ENCODE data around the gene GAL. TPM values are rescaled to one million over a fixed set of nuclear protein-coding genes. Genes with fewer than 3 reads are reported as not detected.
"Not testable (repeated sequence)": the region's sequence is repeated elsewhere in the genome, so short reads cannot be mapped to it uniquely, and the experiment has no call there.

Gene GAL
- total and polyA plus RNA-seq, 2 of the 13 experiments (the other 11 are each of a cell fraction or from before 2014, with no cell fraction given): not detected

GRCh38 chr11:68684385-68685356 lies at the start of gene GAL (continued):
- no peak for TF ChIP-seq FOSL2 (CRISPR knock-in tag; IDR thresholded peaks at IDR 0.05)
- TF ChIP-seq, protein P1, sequence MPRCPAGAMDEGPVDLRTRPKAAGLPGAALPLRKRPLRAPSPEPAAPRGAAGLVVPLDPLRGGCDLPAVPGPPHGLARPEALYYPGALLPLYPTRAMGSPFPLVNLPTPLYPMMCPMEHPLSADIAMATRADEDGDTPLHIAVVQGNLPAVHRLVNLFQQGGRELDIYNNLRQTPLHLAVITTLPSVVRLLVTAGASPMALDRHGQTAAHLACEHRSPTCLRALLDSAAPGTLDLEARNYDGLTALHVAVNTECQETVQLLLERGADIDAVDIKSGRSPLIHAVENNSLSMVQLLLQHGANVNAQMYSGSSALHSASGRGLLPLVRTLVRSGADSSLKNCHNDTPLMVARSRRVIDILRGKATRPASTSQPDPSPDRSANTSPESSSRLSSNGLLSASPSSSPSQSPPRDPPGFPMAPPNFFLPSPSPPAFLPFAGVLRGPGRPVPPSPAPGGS (CRISPR knock-in tag; IDR thresholded peaks at IDR 0.05): no peak

DNA sequence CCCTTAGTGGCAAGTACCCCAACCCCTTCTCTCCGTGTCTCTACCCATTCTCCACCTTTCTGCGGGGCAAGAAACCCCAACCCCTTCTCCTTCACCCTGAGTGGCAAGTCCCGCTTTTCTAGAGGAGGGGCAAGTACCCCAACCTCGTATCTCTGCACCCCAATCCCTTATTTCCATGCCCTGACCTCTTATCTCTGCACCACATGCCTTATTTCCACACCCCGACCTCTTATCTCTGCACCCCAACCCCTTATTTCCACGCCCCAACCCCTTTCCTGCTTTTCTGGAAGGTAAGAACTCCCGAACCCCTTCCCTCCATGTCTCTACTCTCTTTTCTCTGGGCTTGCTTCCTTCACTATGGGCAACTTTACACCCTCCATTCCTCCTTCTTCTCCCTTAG lies 49.7 kb upstream of the GAL start:
- in situ Hi-C loops (cut with HindIII; ENCODE audit: extremely low pct_ligation_motif_present, low pct_unique_long_range_greater_than_20kb): loop anchor here (25.0 kb wide), 1 partner anchor 253 kb away; no protein-coding TSS in a partner anchor
- 6% methylated on average over 7 of the region's 7 CpGs for WGBS (ENCODE audit: low lambda C conversion rate)
- CTCF ChIA-PET (ENCODE audit: low intra/inter-chr PET ratio, low total read pairs); ATAC-seq; H3K9me3 ChIP-seq (ENCODE audit: low read length); intact Hi-C loops (cut with micrococcal nuclease; ENCODE audit: unreplicated experiment); H3K4me1 ChIP-seq (ENCODE audit: insufficient read depth, low read length); H3K36me3 ChIP-seq (replicated peaks in 1 of 2; ENCODE audit: control insufficient read depth in 1 of 2, insufficient read depth in 2 of 2, low read length in 2 of 2); H3K27ac ChIP-seq (ENCODE audit: extremely low read length, insufficient read depth, low read length); H3K27me3 ChIP-seq (ENCODE audit: control insufficient read depth in 1 of 2, insufficient read depth in 2 of 2, low read length in 2 of 2); FAIRE-seq; BruUV-seq (replicated peaks); H3K4me2 ChIP-seq (ENCODE audit: low read depth, low read length); H3K4me3 ChIP-seq (replicated peaks in 1 of 3; ENCODE audit: insufficient read depth in 1 of 3, low read depth in 2 of 3, low read length in 3 of 3); DNase-seq (ENCODE audit: low spot score); H4K20me1 ChIP-seq (ENCODE audit: insufficient read depth, low read length); H3K9ac ChIP-seq (ENCODE audit: insufficient read depth, low read depth, low read length); H3K79me2 ChIP-seq (ENCODE audit: insufficient read depth, low read length); POLR2A ChIA-PET; H2AFZ ChIP-seq (ENCODE audit: low read length): not testable (repeated sequence)

DNA sequence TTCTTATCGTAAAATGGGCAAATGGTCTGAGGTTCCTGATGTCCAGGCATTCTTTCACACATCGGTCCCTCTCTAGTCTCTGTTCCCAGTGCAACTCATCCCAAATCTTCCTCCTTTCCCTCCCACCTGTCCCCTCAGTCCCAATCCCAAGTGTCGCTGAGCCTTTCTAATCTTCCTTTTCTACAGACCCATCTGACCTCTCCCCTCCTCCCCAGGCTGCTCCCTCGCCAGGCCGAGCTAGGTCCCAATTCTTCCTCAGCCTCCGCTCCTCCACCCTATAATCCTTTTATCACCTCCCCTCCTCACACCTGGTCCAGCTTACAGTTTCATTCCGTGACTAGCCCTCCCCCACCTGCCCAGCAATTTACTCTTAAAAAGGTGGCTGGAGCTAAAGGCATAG lies 49.2 kb upstream of the GAL start:
- intact Hi-C loops (cut with micrococcal nuclease; ENCODE audit: unreplicated experiment); FAIRE-seq; H2AFZ ChIP-seq (ENCODE audit: low read length); H3K9ac ChIP-seq (ENCODE audit: insufficient read depth, low read depth, low read length); H3K4me3 ChIP-seq (replicated peaks in 1 of 3; ENCODE audit: insufficient read depth in 1 of 3, low read depth in 2 of 3, low read length in 3 of 3); CTCF ChIA-PET (ENCODE audit: low intra/inter-chr PET ratio, low total read pairs); POLR2A ChIA-PET; BruUV-seq (replicated peaks); H3K27me3 ChIP-seq (ENCODE audit: control insufficient read depth in 1 of 2, insufficient read depth in 2 of 2, low read length in 2 of 2); H3K9me3 ChIP-seq (ENCODE audit: low read length); H4K20me1 ChIP-seq (ENCODE audit: insufficient read depth, low read length); H3K79me2 ChIP-seq (ENCODE audit: insufficient read depth, low read length); H3K36me3 ChIP-seq (replicated peaks in 1 of 2; ENCODE audit: control insufficient read depth in 1 of 2, insufficient read depth in 2 of 2, low read length in 2 of 2); H3K4me2 ChIP-seq (ENCODE audit: low read depth, low read length); ATAC-seq; H3K4me1 ChIP-seq (ENCODE audit: insufficient read depth, low read length); DNase-seq (ENCODE audit: low spot score); H3K27ac ChIP-seq (ENCODE audit: extremely low read length, insufficient read depth, low read length): not testable (repeated sequence)
- in situ Hi-C loops (cut with HindIII; ENCODE audit: extremely low pct_ligation_motif_present, low pct_unique_long_range_greater_than_20kb): loop anchor here (25.0 kb wide), 1 partner anchor 252 kb away; no protein-coding TSS in a partner anchor
- WGBS (ENCODE audit: low lambda C conversion rate): 28% methylated on average over 7 of the region's 7 CpGs

GRCh38 chr11:68635883-68636282 lies 48.5 kb upstream of the GAL start:
- H4K20me1 ChIP-seq (ENCODE audit: insufficient read depth, low read length); intact Hi-C loops (cut with micrococcal nuclease; ENCODE audit: unreplicated experiment); BruUV-seq (replicated peaks); POLR2A ChIA-PET; H3K4me2 ChIP-seq (ENCODE audit: low read depth, low read length); ATAC-seq; H3K4me1 ChIP-seq (ENCODE audit: insufficient read depth, low read length); H3K9ac ChIP-seq (ENCODE audit: insufficient read depth, low read depth, low read length); H3K9me3 ChIP-seq (ENCODE audit: low read length); FAIRE-seq; H3K4me3 ChIP-seq (replicated peaks in 1 of 3; ENCODE audit: insufficient read depth in 1 of 3, low read depth in 2 of 3, low read length in 3 of 3); H3K27ac ChIP-seq (ENCODE audit: extremely low read length, insufficient read depth, low read length); DNase-seq (ENCODE audit: low spot score); H3K36me3 ChIP-seq (replicated peaks in 1 of 2; ENCODE audit: control insufficient read depth in 1 of 2, insufficient read depth in 2 of 2, low read length in 2 of 2); CTCF ChIA-PET (ENCODE audit: low intra/inter-chr PET ratio, low total read pairs); H3K79me2 ChIP-seq (ENCODE audit: insufficient read depth, low read length); H2AFZ ChIP-seq (ENCODE audit: low read length): not testable (repeated sequence)
- 27% methylated on average over 4 of the region's 10 CpGs for WGBS (ENCODE audit: low lambda C conversion rate)
- peaks cover 0 to 15% of the 10 kb centered on the region in 2 experiments; a peak in 4 of 5 replicates for H3K27me3 ChIP-seq (ENCODE audit: control insufficient read depth in 1 of 2, insufficient read depth in 2 of 2, low read length in 2 of 2)
- in situ Hi-C loops (cut with HindIII; ENCODE audit: extremely low pct_ligation_motif_present, low pct_unique_long_range_greater_than_20kb): loop anchor here (25.0 kb wide), 1 partner anchor 251 kb away; no protein-coding TSS in a partner anchor
